NCI-H1436 (cell line): Measurements from ENCODE around the gene RTTN.
"Not testable (repeated sequence)": the region's sequence is repeated elsewhere in the genome, so short reads cannot be mapped to it uniquely, and the experiment has no call there.

Source experiments
- DNase-seq: peaks from one replicate; lab custom pipeline; 2025; lab: John Stamatoyannopoulos, UW

The RTTN gene

DNA sequence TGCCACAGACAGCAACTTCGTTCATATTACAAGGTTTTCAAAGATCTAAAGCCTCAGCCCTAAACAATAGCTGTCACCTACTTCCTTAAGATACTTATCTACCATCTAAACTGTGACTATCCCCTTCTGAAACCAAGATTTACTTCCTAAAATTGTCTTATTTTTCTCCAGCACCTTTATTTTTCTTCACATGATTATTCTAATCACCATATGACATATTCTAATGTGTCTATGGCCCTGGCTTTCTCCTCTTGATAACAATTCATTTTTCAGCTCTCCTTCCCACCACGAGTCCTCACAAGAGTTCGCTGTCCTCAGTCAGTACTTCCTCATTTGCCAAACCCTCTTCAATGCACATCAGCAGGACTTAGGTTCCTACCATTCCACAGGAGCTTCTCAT lies 53.9 kb downstream of the RTTN start:
- DNase-seq = no peak

GRCh38 chr18:70149616-70150301 lies 55.7 kb downstream of the RTTN start:
- no peak for DNase-seq

DNA sequence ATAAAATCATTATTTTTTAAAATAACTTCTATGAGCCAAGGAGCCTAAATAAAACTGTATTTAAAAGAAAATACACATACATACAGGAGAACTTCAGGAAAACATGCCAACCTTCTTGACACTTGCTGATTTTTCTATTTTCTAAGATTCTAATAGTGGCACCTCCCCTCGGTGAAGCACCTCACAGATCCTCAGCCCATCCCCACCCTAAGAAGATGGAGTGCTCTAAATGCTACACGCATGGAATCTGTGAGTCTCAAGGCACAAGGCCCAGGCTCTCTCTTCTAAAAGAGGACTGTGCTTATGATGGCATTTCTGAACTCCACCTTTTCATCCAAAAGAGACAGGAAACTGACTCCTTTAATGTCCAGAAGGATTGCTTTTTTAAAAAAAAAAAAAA lies 56.3 kb downstream of the RTTN start:
- DNase-seq = no peak

DNA sequence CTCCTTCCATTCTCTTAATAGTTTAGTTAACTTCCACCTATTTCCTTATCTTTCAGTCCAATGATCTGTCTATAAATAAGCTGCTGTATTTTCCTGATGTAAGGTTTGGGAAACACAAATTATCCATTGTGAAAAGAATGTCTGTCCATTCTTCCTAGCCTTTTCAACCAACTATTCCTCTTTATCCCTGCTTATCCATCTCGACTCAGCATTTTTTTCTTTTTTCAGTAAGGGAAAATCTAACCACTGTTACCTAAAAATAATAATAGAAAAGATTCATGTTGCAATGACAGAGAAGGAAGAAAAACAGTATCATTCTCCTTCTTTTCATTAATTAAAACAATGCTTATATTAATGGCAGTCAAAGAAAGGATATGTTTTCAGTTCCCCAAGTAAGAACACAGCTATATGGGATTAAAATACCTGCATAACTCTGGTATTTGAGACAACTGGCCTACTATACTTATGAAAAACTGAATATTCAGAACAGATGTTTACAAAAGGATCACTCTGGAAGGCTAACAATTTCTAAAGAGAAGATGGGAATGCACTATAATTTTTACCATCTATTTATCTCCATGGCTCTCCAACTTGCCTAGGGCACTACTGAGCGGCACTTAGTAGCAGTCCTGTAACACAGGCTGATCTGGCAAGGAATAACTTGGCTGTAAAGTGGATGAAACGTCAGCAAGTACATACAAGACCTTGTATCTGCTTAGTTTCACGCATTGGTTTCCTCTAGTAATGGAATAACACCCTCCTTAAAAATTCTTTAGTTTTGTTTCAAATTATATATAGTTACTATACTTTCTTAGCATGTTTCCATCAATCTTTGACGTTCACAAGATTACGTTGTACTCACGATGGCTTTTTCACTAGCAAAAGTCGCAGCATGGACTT lies 57.2 kb downstream of the RTTN start:
- no peak for DNase-seq

GRCh38 chr18:70146174-70146573 lies 59.3 kb downstream of the RTTN start:
- no peak for DNase-seq

- no peak for DNase-seq
Measured at GRCh38 chr18:70142001-70142400, 63.5 kb downstream of the RTTN start.

- no peak for DNase-seq
Measured at GRCh38 chr18:70139138-70139537, 66.3 kb downstream of the RTTN start.

- no peak for DNase-seq
Measured at GRCh38 chr18:70135604-70136003, 69.9 kb downstream of the RTTN start.

- DNase-seq = no peak
Measured at GRCh38 chr18:70132999-70133398, 72.5 kb downstream of the RTTN start.

- DNase-seq = no peak
Measured at GRCh38 chr18:70128271-70128670, 77.2 kb downstream of the RTTN start.

DNA sequence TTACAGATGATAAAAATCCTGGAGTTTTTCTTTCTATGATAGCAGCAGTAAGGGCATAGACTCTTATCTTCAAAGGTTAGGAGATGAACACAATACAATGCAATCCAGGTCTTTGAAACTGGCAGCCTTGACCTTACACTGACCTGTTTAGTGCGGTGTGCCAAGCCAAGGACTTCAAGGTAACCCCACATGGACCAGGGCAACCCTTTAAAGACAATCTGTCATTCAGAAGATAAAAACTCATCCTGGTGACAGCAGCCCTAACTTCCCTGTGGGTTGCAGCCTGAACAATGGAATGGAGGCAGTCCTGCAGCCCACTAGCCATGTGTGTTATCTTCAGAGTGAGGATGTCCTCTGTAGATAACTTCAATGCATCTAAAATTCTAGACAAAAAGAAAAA lies 78.1 kb downstream of the RTTN start:
- DNase-seq = no peak

DNA sequence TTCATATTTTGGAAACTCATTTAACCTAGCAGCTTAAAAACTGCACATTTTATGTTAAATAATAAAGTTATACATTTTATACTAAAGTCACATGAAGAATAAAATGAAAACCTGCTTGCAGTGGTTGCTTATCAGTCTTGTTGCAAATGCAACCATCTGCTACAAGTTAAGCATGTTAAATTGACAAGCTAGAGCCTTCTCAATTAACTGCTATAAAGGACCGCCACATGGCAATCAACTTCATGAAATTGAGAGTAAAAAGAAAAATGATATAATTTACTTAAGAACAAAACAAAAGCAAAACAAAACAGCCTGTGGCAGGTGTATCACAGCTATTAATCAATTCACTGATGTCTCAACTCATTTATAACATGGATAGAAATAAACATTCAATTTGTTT lies 78.7 kb downstream of the RTTN start:
- DNase-seq = peak; percentile 2

GRCh38 chr18:70124139-70124538 lies 81.3 kb downstream of the RTTN start:
- no peak for DNase-seq

DNA sequence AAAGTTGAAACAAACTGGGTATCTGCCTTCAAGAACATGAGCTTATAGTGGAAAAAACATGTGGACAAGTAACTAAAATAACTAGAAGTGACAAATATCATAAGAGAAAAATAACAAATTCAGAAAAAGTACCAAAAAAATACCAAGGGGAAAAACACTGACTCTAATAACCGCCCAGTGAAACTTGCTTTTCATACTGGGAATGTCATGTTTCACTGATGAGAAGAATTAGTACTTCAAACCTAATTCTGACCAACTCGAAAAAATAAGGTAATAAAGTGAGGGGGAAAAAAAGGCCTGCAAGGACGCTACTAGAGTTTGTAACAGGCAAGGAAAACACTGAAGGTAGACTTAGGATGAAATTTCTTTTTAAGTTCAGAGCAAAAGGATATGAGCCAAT lies 83.6 kb downstream of the RTTN start:
- DNase-seq = no peak

- DNase-seq = no peak
Measured at GRCh38 chr18:70116949-70117348, 88.5 kb downstream of the RTTN start.

- DNase-seq = no peak
Measured at GRCh38 chr18:70113511-70113910, 92.0 kb downstream of the RTTN start.

- DNase-seq = no peak
Measured at GRCh38 chr18:70110678-70111077, 94.8 kb downstream of the RTTN start.

GRCh38 chr18:70107091-70107490 lies 98.4 kb downstream of the RTTN start:
- DNase-seq = no peak

DNA sequence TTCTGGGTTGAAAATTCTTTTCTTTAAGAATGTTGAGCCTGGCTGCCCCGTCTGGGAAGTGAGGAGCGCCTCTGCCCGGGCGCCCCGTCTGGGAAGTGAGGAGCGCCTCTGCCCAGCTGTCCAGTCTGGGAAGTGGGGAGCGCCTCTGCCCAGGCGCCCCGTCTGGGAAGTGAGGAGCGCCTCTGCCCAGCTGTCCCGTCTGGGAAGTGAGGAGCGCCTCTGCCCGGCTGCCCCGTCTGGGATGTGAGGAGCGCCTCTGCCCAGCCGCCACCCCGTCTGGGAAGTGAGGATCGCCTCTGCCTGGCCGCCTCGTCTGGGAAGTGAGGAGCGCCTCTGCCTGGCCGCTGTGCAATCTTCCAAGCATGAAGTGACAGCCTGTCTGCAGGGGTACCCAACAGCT lies 102.6 kb downstream of the RTTN start:
- not testable (repeated sequence) for DNase-seq

GRCh38 chr18:70089858-70090257 lies 115.6 kb downstream of the RTTN start:
- DNase-seq = no peak

DNA sequence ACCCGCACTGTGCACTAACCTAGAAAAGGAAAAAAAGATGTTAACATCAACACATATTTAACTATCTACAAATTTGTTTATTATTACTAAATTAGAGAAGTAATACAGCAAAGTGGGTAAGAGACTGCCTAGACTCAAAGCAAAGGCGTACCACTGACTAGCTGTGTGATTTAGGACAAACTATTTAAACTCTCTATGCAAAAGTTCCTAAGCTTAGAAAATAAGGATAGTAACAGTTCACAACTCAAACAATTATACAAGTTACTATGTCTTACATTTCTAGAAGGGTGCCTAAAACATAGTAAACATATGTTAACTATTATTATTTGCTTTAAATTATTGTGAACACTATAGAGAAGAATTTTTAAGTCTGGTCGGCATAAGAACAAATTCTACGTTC lies 119.4 kb downstream of the RTTN start:
- no peak for DNase-seq

DNA sequence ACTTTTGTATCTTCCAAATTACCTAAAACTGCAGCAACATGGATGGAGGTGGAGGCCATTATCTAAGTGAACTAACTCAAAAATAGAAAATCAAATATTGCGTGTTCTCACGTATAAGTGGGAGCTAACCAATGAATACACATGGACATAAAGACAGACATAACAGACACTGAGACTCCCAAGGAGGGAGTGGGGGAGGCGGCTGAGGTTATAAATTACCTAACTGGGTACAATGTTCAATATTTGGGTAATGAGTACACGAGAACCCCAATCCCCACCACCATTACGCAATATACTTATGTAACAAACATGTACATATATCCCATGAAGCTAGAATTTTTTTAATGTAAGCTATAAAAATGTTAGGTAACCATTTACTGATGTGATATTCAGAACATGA lies 119.8 kb downstream of the RTTN start:
- no peak for DNase-seq

DNA sequence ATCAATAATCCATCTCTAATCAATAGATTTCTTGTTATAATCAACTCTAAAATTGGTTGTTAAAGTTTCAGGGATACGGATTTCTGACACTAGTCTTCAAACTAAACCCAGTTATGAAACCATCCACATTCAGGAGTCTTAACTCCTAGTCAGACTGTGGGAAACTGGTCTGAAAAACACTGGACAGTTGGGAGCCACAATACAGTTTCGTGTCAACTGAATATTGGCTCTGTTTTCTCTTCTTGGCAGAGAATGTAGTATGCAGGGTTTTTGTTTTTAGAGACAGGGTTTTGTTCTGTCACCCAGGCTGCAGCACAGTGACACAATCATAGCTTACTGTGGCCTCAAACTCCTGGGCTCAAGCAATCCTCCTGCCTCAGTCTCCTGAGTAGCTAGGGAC lies 123.1 kb downstream of the RTTN start:
- DNase-seq = no peak

GRCh38 chr18:70078106-70078505 lies 127.4 kb downstream of the RTTN start:
- DNase-seq = no peak
